T-helper 2 cell (primary cell): ENCODE data around the gene SLC41A3.

ENCODE experiments used
- DNase-seq, 5 experiments: peaks; one replicate each; pipeline versions ENCODE4 v3.0.0 to v3.0.0-alpha.2; 2012 to 2022

Gene SLC41A3

DNA sequence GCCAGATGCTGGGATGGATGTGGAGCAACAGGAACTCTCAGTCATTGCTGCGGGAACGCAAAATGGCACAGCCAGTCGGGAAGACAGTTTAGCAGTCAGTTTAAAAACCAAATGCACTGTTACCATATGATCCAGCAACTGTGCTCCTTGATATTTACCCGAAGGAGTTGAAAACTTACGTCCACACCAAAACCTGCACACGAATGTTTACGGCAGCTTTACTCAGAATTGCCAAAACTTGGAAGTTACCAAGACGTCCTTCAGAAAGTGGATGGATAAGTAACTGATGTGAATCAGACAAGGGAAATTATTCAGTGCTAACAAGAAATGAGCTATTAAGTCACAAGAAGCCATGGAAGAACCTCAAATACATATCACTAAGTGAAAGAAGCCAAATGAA lies 36.1 kb upstream of the SLC41A3 start:
- DNase-seq = no peak

DNA sequence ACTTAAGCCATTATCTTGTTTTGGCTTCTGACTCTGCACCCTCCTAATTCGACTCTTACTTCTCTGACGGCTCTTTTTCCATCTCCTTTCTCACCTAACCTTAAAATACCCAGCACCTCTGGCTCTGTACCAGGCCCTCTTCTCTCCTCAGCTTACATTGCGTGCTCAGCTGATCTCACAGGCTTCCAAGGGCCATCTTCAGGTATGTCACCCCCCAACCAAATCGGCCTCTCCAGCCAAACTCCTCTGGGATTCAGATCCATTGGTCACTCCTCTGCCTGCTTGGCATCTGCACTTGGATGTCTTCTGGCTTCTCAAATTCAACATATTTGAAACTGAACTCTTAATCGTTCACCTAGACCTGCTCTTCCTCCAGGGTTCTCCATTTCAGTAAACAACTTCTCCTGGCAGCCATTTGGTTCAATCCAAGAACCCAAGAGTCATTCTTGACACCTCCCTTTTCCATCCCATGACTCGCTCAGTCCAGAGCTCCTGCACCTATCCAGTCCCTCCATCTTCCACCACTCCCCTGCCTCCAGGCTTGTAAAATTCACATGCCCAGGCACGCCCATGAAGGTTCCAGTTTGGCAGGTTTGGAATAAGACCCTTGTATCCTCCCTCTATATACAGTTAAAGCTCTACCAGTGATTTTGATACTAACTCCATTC lies 35.2 kb upstream of the SLC41A3 start:
- no peak for DNase-seq

GRCh38 chr3:126118591-126118990 lies 34.7 kb upstream of the SLC41A3 start:
- no peak for DNase-seq

DNA sequence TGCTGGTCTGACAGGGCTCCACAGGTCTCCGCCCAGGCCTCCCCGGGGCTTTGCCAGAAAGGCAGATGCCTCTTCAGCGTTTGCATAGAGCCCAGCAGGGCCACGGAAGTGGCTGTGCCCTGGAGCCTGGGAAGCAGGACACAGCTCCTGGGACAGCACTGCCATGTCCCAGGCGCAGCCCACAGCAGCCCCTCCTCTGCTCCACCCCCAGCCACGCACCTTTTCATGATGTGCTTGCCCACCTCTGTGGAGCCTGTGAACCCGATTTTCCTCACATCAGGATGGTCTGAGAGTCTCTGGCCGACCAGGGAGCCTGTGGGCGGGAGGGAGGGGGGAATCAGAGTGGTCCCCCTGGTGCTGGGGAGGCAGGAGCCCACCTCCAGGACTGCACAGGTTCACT lies 33.9 kb upstream of the SLC41A3 start:
- no peak for DNase-seq

DNA sequence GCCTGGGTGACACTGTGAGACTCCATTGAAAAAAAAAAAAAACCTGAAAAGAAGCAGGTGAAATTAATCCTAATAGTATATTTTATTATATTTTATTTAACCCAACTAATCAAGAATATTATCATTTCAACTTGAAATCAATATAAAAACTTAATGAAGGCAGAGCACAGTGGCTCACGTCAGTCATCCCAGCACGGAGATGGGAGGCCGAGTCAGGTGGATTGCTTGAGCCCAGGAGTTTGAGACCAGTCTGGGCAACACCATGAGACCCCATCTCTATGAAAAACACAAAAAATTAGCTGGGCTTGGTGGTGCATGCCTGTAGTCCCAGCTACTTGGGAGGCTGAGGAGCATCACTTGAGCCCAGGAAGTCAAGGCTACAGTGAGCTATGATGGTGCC lies 33.3 kb upstream of the SLC41A3 start:
- no peak for DNase-seq

- no peak for DNase-seq
These were observed 32.6 kb upstream of the SLC41A3 start for GRCh38 chr3:126116526-126116925.

- no peak for DNase-seq
These were observed 30.8 kb upstream of the SLC41A3 start for GRCh38 chr3:126114443-126115386.

DNA sequence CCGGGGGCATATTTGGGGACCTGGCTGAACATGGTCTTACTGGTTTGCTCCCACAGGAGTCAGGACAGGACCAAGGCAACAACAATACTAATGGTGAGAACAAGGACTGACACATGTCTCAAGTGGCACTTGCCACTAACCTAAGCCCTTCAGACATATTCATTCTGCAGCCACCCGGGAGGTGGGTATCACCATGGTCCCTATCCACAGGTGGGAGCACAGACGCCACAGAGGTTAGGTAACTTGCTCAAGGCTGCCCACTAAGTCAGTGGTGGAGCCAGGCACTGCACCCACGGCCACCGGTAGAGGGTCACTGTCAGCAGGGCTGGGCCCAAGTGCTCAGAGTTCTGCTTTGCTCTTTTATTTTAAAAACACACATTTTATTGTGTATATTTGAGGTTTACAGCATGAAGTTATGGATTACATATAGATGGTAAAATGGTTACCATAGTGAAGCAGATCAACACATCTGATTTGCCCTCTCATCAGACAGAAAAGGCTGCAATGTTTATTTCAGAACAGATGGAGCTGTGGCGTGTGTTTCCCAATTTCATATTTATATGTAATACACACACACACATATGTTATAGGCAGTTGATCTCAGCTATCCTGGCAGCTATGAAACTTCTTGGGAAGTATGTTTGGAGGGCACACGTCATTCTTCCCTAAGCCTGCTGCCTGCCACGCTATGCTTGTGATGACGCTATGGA lies 30.0 kb upstream of the SLC41A3 start:
- no peak for DNase-seq

DNA sequence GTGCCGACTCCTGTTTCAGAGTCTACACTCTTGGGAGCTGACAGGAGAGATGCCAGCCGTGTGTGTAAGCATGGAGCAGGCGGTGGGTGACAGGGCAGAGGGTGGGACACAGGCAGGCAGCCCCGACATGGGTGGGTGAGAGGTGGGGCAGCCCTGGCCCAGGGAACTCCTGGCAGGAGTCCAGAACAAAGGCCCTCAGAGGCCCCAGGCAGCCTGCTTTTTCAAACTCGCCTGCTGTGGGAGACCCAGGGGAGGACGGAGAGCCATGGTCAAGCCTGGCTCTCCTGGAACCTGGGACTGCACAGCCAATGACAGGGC lies 29.3 kb upstream of the SLC41A3 start:
- no peak for DNase-seq

DNA sequence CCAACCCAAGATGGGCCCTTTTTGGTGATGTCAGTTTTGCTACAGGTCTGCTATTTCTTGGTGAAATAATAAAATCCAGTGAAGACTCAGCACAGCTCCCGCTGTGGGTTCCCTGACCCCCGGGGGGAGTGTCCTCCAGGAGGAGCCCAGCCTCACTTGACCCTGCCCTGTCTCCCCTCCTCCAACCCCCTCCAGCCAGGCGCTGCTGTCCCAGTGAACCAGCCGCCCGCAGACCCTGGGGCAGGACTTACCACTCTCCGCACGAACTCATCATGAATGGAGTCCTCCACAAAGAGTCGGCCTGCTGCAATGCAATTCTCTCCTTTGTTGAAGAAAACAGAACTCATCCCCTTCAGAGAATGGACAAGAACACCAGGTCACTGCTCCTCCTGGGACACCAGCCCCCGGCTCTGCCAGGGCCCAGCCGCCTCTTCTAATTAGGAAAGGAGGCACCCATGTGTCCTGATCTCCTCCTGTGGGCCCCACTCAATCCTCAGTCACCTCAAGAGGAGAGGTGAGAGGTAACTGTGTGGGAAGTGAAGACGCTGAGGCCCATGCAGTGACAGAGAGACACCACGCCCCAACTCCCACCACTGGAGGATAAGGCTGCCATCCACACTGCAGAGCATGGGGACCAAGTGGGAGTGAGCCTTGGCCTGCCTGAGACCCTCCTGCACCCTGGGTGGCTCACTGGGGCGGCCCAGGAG lies 28.8 kb upstream of the SLC41A3 start:
- DNase-seq = no peak

DNA sequence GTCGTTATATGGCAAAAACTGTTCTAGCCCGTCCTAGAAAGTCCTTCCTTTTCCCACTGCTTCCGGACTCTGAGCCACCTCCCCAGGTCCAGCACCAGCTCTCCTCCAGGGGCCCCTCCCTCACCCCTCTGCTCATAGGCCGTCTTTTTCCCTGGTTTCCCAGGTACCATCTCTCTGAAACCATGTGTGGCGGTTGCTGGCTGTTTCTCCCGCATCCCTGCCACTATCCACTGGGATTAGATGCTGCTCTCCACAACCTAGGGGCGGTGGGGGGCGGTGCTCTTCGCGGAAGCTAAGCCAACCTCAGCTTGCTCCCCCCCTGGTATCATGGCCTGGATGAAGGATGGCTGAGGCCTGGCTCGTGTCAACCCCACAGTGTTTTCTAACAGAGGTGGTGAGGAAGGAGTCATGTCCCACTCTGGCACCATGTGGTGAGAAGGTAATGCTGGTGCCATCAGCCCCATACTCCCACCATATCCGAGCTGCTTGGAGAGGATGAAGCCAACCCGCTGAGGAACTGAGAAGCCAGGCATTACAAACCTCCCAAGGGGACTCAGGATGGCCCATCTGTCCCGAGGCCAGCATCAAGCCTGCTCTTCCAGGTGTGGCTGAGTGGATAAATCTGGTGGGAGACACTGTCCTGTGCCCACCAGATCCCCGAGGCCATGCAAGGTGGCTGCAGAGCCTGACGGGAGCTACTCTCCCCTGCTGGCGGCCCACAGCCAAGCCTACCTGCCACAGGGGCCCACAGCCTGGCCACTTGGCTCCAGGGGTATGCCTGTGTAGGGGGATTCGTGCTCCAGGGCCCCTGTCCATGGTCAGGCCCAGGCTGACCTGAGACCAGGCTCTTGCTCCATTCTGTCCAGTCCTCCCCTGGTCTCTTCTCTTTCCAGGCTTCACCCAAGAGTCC lies 27.9 kb upstream of the SLC41A3 start:
- DNase-seq = no peak

DNA sequence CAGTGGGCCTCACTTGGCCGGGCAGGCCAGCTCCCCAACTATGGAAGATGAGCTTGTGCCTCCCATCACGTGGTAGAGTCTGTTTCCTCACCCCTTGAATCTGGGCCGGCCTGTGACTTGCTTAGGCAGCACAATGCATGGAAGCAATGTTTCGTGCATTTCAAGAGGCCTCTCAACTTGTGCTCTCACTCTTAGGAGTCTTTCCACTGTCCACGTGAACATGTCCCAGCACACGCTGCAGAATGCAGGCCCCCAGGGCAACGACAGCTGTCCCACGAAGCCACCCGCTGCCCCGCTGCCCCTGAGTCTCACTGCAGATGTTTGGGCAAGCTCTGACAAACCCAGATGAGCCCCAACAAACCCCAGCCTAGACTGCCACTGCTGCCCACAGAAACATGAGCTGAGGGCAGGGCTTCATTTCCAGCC lies 27.2 kb upstream of the SLC41A3 start:
- no peak for DNase-seq

- no peak for DNase-seq
These were observed 26.7 kb upstream of the SLC41A3 start for GRCh38 chr3:126110431-126111125.

DNA sequence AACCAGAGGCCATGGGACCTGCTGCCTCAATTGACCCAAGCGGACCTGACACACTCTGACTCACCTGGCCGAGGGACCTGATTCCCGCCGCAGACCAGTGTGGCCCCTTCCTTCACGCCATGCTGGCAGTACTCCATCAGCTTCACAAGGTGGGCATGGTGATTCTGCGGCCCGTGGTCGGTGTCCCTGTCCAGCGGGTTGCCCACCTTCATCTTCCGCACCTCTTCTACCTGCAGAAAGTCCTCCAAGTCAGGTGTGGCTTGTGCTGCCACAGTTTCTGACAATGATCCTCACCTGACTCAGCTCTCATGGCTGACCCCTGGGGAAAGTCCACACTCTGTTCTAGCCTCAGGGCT lies 25.9 kb upstream of the SLC41A3 start:
- no peak for DNase-seq

GRCh38 chr3:126109146-126109879 lies 25.4 kb upstream of the SLC41A3 start:
- DNase-seq = no peak

GRCh38 chr3:126108676-126109050 lies 24.7 kb upstream of the SLC41A3 start:
- no peak for DNase-seq

DNA sequence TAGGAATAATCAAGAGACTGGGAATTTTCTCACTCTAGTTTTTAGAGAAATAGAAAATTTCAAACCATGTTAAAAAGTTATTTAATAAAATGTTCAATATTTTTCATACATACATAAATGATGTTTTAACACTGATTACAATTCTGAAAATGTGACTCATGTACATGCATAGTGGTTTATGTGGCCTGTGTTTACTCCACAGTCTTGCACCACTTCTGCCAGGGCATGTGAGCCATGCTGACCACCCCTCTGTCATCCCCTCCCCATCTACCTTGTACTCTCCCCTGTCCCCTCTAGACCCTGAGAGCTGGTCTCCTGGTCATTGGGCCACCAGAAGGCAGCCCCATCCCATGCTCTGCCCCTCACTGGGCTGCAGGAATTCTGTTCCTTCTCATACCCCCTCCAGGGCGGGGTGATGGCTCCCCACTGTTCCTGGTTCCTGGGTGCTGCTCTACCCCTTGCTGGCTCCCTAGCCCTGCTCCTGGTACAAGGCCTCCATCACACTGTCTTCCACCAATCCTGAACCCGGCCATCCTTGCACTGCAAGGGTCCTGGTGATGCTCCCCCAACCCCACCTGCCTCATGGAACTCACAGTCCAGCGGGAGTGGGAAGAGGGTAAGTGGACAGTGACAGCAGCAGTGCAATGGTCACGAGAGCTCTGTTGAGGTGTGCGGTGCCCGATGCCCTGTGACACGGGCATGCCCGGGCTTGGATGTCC lies 24.2 kb upstream of the SLC41A3 start:
- DNase-seq = no peak

DNA sequence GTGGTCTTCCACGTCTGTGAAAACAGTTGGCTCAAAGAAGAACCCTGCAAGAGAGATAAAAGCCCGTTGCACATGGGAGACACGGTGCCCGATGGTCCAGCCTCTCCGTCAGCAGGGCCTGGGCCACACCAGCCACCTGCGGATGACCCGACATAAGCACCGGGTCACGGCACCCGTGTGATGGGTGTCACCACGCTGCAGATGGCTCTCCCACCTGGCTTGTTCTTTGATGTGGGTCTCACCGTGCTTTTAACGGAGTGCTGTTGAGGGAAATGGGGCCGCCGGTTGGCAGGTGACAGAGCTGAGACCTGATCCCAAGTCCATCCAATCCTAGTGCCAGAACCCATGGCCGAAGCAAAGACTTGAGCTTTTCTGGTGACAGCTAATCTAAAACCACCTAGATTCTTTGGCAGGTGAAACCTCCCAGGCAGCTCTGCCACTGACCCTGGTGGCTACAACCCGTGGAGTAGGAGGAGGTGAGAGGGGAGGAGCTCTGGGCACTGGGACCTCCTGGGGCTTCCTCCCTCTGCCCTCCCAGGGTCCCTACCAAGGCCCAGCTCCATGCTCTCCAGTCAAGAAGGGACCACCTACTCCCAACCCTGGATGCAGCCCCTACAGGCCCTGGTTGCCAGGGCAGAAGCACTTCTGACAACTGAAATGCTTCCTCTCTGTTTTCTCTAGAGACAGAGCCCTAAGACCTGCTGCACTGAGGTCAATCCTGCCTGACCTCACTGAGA lies 23.4 kb upstream of the SLC41A3 start:
- DNase-seq = no peak
